K562 (cell line): ENCODE data around the gene RMI1. TPM values are rescaled to one million over a fixed set of nuclear protein-coding genes. Genes with fewer than 3 reads are reported as not detected.

Experiments used
- AFF4 ChIP-seq: sonication (generic); formaldehyde crosslinking; IDR thresholded peaks from 2 replicates; pipeline ENCODE4 v1.8.0; 2023; ENCODE audit warnings: mild to moderate bottlenecking, missing genetic modification reagents
- ATF7 ChIP-seq: fragments of 450-650 bp; IDR thresholded peaks from 2 replicates; pipeline ENCODE4 v1.7.1; 2014; ENCODE audit warnings: mild to moderate bottlenecking, moderate library complexity
- BRF1 ChIP-seq: IDR thresholded peaks from 3 replicates; pipeline ENCODE4 v1.6.1; 2011; ENCODE audit warnings: borderline replicate concordance, mild to moderate bottlenecking; ENCODE audit not compliant: insufficient read length; ENCODE audit errors: extremely low read depth
- CEBPG ChIP-seq, 3 experiments: fragments of 200-800 bp in 1 of 3; sonication (Bioruptor generic) in 1 of 3; sonication (generic) in 1 of 3; formaldehyde crosslinking in 1 of 3; IDR thresholded peaks in 2 of 3; conservative IDR thresholded peaks in 1 of 3; 2 replicates each; pipeline versions ENCODE4 v1.6.1 to v1.8.0; 2016 to 2022; ENCODE audit warnings: missing compliant biosample characterization in 2 of 3, missing genetic modification characterization in 2 of 3, mild to moderate bottlenecking in 1 of 3, missing genetic modification reagents in 1 of 3
- CREBBP ChIP-seq: IDR thresholded peaks from one replicate; pipeline ENCODE4 v1.6.1; 2012; ENCODE audit warnings: low read depth, mild to moderate bottlenecking, control low read depth, inconsistent platforms, low read length
- FOXA1 ChIP-seq: fragments of 450-650 bp; IDR thresholded peaks from 2 replicates; pipeline ENCODE4 v1.6.1; 2016; ENCODE audit warnings: mild to moderate bottlenecking, borderline replicate concordance
- GTF2F1 ChIP-seq: IDR thresholded peaks from 2 replicates; pipeline ENCODE4 v1.6.1; 2011; ENCODE audit warnings: low read depth, low read length, improper control_type of control experiment
- KDM1A ChIP-seq, 2 experiments: fragments of 450-650 bp; IDR thresholded peaks; 2 replicates each; pipeline ENCODE4 v1.6.1; 2016; ENCODE audit warnings: mild to moderate bottlenecking in 2 of 2
- NFYB ChIP-seq: IDR thresholded peaks from 2 replicates; pipeline ENCODE4 v1.6.1; 2011; ENCODE audit warnings: mild to moderate bottlenecking, moderate library complexity; ENCODE audit not compliant: insufficient read length; ENCODE audit errors: extremely low read depth
- POLR2A ChIP-seq: fragments of 450-650 bp; conservative IDR thresholded peaks from 2 replicates; pipeline ENCODE4 v1.6.1; 2016
- PRDM10 ChIP-seq: fragments of 450-650 bp; IDR thresholded peaks from 2 replicates; pipeline ENCODE4 v1.6.1; 2018; ENCODE audit not compliant: partially characterized antibody
- TEAD1 ChIP-seq, 2 experiments: fragments of 450-650 bp in 1 of 2; sonication (generic) in 1 of 2; formaldehyde crosslinking; IDR thresholded peaks; 2 replicates each; pipeline versions ENCODE4 v1.4.0 to v1.8.0; 2020 to 2022; ENCODE audit warnings: mild to moderate bottlenecking in 2 of 2, missing genetic modification reagents in 1 of 2
- TRIM28 ChIP-seq: fragments of 450-650 bp; IDR thresholded peaks from 2 replicates; pipeline ENCODE4 v1.6.1; 2017
- ZBTB2 ChIP-seq: fragments of 450-650 bp; IDR thresholded peaks from 2 replicates; pipeline ENCODE4 v1.6.1; 2016; ENCODE audit warnings: antibody characterized with exemption
- ZHX1 ChIP-seq: fragments of 150-350 bp; conservative IDR thresholded peaks from 2 replicates; pipeline ENCODE4 v1.6.1; 2014; ENCODE audit warnings: low read length
- polyA plus RNA-seq, 8 experiments: library from polyadenylated mRNA; depleted of rRNA in 4 of 8; stranded (reverse) in 5 of 8; unstranded in 3 of 8; fragments of >200 nt; fragmentation: Nextera tagmentation in 2 of 8; fragmentation: Illumina TruSeq in 1 of 8; extraction: Ambion mirVana in 2 of 8; extraction: Trizol in 1 of 8; gene quantifications; 2 replicates each; pipeline versions ENCODE4 v1.2.1 to v1.2.3, GENCODE V29; 2011 to 2014; ENCODE audit warnings: inconsistent platforms in 1 of 8, missing spikeins in 1 of 8
- total RNA-seq, 7 experiments: library from RNA; depleted of rRNA in 6 of 7; stranded (reverse); fragments of >200 nt in 6 of 7; fragmentation: Illumina TruSeq in 2 of 7; extraction: Trizol in 2 of 7; gene quantifications; 2 replicates each; pipeline versions ENCODE4 v1.2.1 to v1.2.3, GENCODE V29; 2011 to 2021; ENCODE audit warnings: low replicate concordance in 1 of 7

RMI1 gene
- total and polyA plus RNA-seq, 9 of the 15 experiments (the other 6 are each of a cell fraction or from before 2014, with no cell fraction given) = 3.0 to 17.4 (median 10.6) TPM

GRCh38 chr9:83978992-83979811, 1.4 kb upstream of the RMI1 start (continued):
- TF ChIP-seq AFF4 (CRISPR knock-in tag) (no peak), PRDM10 (no peak), TEAD1 (CRISPR knock-in tag; IDR thresholded peaks at IDR 0.05) (no peak; a peak in 1 of 4 replicates), CREBBP (no peak), POLR2A (no peak), FOXA1 (no peak), ATF7 (no peak), ZHX1 (no peak), KDM1A (IDR thresholded peaks at IDR 0.05) (peak in 1 of 2 experiments; percentile 63; a peak in 1 of 4 replicates), GTF2F1 (peak; percentile 59; the same call in 1 of the 2 replicates), BRF1 (no peak), TRIM28 (no peak), ZBTB2 (no peak), CEBPG (CRISPR knock-in tag; IDR thresholded peaks at IDR 0.05) (no peak), CEBPG (tag; conservative IDR thresholded peaks at IDR 0.05 in 1 of 2, IDR thresholded peaks at IDR 0.05 in 1 of 2) (no peak), NFYB (no peak)
